Central memory CD8-positive, alpha-beta T cell (primary cell): ENCODE data around the gene ZER1.
"Not testable (repeated sequence)": the region's sequence is repeated elsewhere in the genome, so short reads cannot be mapped to it uniquely, and the experiment has no call there.

ENCODE experiments used
- ATAC-seq: fragments of 150-1000 bp; cut with Tn5 transposase; replicated peaks from 2 replicates; pipeline ENCODE4 v1.10.0; 2022; ENCODE audit warnings: mild to moderate bottlenecking, moderate FRiP score, moderate number of reproducible peaks; ENCODE audit not compliant: poor library complexity, severe bottlenecking; ENCODE audit errors: extremely low read depth
- DNase-seq, 2 donors: peaks; one replicate each; pipeline ENCODE4 v3.0.0; 2021; ENCODE audit warnings: low spot score in 2 of 2
- H3K27ac Mint-ChIP-seq: one replicate; pipeline ENCODE4 v1.8.0; 2022; ENCODE audit warnings: low read depth, mild to moderate bottlenecking, moderate library complexity, mixed read lengths
- H3K27me3 Mint-ChIP-seq: one replicate; pipeline ENCODE4 v1.8.0; 2022; ENCODE audit warnings: mixed read lengths
- H3K36me3 Mint-ChIP-seq: one replicate; pipeline ENCODE4 v1.8.0; 2022; ENCODE audit warnings: mild to moderate bottlenecking, moderate library complexity, mixed read lengths; ENCODE audit not compliant: insufficient read depth
- H3K4me1 Mint-ChIP-seq: one replicate; pipeline ENCODE4 v1.8.0; 2022; ENCODE audit warnings: mixed read lengths
- H3K4me3 Mint-ChIP-seq: one replicate; pipeline ENCODE4 v1.8.0; 2022; ENCODE audit warnings: mild to moderate bottlenecking, moderate library complexity, mixed read lengths
- H3K9me3 Mint-ChIP-seq: one replicate; pipeline ENCODE4 v1.8.0; 2022; ENCODE audit warnings: mixed read lengths

ZER1 gene

DNA sequence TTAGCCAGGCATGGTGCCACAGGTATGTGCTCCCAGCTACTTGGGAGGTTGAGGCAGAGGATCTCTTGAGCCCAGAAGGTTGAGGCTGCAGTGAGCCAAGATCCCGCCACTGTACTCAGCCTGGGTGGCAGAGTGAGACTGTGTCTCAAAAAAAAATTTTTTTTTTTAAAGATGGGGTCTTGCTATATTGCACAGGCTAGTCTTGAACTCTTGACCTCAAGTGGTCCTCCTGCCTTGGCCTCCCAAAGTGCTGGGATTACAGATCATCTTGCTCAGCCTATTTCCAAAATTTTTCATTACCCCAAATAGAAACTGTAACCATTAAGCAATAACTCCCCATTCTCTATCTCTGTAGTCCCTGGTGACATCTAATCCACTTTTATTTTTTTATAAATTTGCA, 10.9 kb upstream of the ZER1 start:
- Mint-ChIP-seq H3K4me1 (peaks cover 9% of the 10 kb centered on the region), H3K36me3 (peaks cover 9% of the 10 kb centered on the region), H3K27ac (no peak overlapping the region), H3K4me3 (no peak overlapping the region), H3K27me3 (no peaks in the 10 kb centered on the region), H3K9me3 (no peaks in the 10 kb centered on the region)
- no peak for DNase-seq
- no peak for ATAC-seq

DNA sequence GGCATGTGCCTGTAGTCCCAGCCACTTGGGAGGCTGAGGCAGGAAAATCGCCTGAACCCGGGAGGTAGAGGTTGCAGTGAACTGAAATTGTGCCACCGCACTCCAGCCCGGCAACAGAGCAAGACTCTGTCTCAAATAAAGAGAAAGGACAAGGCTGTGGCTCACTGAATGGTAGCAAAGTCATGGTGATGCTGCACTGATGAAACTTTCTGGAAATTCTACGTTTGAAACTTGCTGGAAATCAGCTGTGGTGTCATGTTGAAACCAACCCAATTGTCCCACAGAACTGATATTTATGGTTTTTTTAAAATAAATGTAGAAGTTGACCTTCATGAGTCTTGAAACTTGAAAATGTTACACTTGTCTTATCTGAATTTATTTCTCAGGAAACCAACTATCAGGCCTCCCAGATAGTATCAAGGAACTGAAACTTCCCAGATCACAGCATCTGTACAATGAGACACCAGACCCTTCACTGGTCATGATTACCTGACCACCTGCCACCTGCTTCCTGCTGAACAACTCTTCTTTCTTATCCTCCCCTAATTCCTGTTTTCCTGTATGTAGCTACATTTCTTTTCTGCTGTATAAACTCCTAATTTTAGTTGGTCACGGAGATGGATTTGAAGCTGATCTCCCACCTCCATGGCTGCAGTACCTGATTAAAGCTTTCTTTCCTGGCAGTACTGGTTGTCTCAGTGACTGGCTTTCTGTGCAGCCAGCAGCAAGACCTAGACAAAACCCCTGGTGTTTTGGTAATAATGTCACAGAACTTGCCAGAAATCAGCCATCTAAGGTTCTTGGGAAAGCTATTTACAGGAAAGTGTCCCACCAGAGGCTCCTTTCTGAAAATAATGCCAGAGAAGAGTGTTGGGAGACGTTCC, 9.7 kb upstream of the ZER1 start:
- H3K27ac Mint-ChIP-seq = no peak overlapping the region
- no peaks in the 10 kb centered on the region for H3K27me3 Mint-ChIP-seq
- DNase-seq (no peak), ATAC-seq (no peak)
- peaks cover under 1% of the 10 kb centered on the region for H3K4me1 Mint-ChIP-seq
- H3K4me3 Mint-ChIP-seq = no peak overlapping the region
- peaks cover under 1% of the 10 kb centered on the region for H3K36me3 Mint-ChIP-seq
- H3K9me3 Mint-ChIP-seq = no peaks in the 10 kb centered on the region

DNA sequence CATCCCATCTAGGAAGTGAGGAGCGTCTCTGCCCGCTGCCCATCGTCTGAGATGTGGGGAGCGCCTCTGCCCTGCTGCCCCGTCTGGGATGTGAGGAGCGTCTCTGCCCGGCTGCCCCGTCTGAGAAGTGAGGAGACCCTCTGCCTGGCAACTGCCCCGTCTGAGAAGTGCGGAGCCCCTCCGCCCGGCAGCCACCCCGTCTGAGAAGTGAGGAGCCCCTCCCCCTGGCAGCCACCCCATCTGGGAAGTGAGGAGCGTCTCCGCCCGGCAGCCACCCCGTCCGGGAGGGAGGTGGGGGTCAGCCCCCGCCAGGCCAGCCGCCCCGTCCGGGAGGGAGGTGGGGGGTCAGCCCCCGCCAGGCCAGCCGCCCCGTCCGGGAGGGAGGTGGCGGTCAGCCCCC, 8.4 kb upstream of the ZER1 start:
- H3K4me3 Mint-ChIP-seq, H3K27me3 Mint-ChIP-seq, H3K9me3 Mint-ChIP-seq, DNase-seq, H3K27ac Mint-ChIP-seq, H3K4me1 Mint-ChIP-seq, ATAC-seq, H3K36me3 Mint-ChIP-seq: not testable (repeated sequence)

DNA sequence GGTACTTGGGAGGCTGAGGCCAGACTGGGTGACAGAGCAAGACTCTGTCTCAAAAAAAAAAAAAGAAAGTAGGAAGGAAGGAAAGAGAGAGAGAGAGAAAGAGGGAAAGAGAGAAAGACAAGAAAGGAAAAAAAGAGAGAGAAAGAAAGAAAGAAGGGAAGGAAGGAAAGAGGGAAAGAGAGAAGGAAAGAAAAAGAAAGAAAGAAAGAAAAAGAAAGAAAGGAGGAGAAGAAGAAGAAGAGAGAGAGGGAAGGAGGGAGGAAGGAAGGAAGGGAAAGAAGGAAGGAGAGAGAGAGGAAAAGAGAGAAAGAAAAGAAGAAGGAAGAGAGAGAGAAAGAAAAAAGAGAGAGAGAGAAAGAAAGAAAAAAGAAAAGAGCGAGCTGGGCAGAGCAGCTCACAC, 3.1 kb upstream of the ZER1 start:
- no peak for DNase-seq
- no peaks in the 10 kb centered on the region for H3K27me3 Mint-ChIP-seq
- peak overlapping the region; percentile 0 for H3K27ac Mint-ChIP-seq
- ATAC-seq = no peak
- peaks cover 14% of the 10 kb centered on the region for H3K36me3 Mint-ChIP-seq
- no peaks in the 10 kb centered on the region for H3K9me3 Mint-ChIP-seq
- H3K4me1 Mint-ChIP-seq = peaks cover 15% of the 10 kb centered on the region
- H3K4me3 Mint-ChIP-seq = no peak overlapping the region

DNA sequence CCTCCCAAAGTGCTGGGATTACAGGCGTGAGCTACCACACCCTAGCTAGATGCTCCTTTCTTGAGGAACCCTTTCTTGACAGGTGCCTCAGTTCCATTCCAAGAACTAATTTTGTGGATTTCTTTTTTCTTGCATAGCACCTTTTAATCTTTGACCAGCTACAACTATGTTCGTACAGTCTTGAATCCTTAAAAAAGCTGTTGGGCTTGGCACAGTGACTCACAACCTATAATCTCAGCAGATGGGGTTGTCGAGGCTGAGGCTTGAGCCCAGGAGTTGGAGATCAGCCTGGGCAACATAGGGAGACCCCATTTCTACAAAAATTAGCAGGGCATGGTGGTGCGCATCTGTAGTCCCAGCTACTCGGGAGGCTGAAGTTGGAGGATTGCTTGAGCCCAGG, 1.3 kb upstream of the ZER1 start:
- Mint-ChIP-seq H3K4me1 (peaks cover 31% of the 10 kb centered on the region), H3K27me3 (no peaks in the 10 kb centered on the region), H3K4me3 (peak overlapping the region; percentile 98), H3K27ac (no peak overlapping the region), H3K36me3 (peaks cover 17% of the 10 kb centered on the region), H3K9me3 (no peaks in the 10 kb centered on the region)
- ATAC-seq = no peak
- no peak for DNase-seq

DNA sequence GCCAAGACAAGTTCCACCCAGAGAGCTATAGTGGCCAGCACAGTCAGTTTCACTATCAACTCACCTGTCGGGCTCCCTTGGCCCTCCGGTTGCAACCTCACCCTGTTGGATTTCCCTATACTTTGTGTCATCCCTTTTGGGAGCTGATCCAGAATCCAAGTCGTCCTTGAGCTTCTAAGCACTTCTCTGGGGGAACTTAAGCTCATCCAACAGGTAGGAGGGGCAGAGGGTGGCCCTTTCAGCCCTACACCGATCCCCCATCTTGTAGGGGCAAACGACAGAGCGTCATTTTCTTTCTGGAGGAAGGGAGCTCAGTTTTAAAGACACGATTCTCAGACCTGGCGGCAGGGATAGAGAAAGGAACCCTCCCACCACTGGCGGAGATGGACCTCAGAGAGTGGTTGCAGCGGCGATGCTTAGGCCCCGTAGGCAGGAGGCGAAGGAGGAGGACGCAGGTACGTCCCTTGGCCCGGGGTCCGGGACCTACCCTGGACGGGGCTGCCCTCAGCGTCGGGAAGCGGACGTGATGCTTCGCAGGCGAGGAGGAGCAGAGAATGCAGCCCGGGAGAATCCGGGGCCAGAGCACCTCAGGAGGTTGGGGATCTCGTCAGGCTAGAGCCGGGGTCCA, 519 bp downstream of the ZER1 start:
- Mint-ChIP-seq H3K4me3 (peak overlapping the region; percentile 98), H3K4me1 (peaks cover 36% of the 10 kb centered on the region), H3K27ac (peak overlapping the region; percentile 98), H3K9me3 (no peaks in the 10 kb centered on the region), H3K27me3 (no peaks in the 10 kb centered on the region), H3K36me3 (peaks cover 17% of the 10 kb centered on the region)
- ATAC-seq (peak; percentile 45), DNase-seq (peak; percentile 21 to 23)

DNA sequence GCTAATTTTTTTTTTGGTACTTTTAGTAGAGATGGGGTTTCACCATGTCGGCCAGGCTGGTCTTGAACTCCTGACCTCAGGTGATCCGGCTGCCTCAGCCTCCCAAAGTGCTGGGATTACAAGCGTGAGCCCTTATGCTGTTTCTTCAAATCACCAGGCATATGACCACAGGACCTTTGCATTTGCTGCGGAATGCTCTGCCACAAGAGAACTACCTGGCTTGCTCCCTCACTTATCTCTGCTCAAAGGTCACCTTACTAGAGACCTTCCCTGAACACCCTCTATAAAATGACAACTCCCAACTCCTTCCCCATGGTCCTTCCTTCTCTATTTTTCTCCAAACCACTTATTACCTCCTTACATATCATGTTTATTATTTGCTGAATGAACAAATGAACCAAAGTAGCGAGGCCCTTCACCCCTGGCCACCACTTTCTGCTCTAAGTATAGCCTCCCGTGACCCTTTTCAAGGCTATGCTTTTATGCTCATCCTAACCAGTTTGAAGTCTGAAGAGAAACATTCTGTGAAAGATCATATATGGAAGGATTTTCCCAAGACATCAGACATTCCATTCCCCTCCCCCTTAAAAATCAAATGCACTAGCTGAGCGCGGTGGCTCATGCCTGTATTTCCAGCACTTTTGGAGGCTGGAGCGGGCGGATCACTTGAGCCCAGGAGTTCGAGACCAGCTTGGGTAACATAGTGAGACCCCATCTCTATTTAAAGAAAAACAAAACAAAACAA, 1.3 kb downstream of the ZER1 start:
- H3K4me3 Mint-ChIP-seq = peak overlapping the region; percentile 98

DNA sequence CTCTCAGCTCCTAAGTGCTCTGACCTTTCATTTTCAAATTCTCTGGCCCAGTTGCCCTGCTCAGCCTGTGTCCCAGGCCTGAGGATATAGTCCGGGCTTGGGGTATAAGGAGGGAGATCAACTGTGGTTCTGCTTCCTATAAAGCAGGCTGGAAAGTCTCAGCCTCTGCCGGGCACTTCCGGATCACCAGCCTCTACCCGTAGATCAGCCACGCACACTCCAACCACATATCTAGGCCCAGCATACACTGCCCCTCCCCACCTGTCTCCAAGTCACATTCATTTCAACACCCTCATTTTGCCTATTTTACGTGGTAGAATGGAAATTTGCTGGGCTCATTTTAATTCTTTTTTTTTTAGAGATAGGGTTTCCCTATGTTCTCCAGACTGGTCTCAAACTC, 3.1 kb downstream of the ZER1 start:
- no peaks in the 10 kb centered on the region for H3K27me3 Mint-ChIP-seq
- H3K27ac Mint-ChIP-seq = peak overlapping the region; percentile 49
- no peaks in the 10 kb centered on the region for H3K9me3 Mint-ChIP-seq
- no peak for DNase-seq
- no peak overlapping the region for H3K4me3 Mint-ChIP-seq
- H3K4me1 Mint-ChIP-seq = peaks cover 40% of the 10 kb centered on the region
- ATAC-seq = no peak
- H3K36me3 Mint-ChIP-seq = peaks cover 22% of the 10 kb centered on the region

More for the DNA sequence above, 1.3 kb downstream of the ZER1 start:
- Mint-ChIP-seq H3K27me3 (no peaks in the 10 kb centered on the region), H3K27ac (peak overlapping the region; percentile 98), H3K4me1 (peaks cover 36% of the 10 kb centered on the region), H3K36me3 (peaks cover 17% of the 10 kb centered on the region), H3K9me3 (no peaks in the 10 kb centered on the region)
- DNase-seq (no peak), ATAC-seq (no peak)

DNA sequence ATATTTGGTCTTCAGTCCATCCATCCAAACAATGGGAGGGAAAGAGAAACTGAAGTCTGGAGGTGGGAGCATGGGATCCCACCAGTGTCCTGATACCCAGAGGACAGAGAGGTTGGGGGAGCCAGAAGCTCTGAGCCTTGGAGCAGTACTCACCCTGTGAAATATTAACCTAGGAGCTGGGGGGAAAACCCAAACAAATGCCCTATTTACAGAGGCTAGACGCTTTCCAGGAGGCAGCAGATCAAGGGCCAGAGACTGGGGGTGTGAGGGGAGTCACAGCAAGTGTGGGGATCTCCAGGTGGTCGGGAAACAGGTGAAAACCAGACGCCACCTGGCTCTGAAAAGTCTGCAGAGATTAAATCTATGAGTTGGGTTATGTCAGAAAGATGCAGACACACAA, 6.2 kb downstream of the ZER1 start:
- no peak for DNase-seq
- peak overlapping the region; percentile 32 for H3K27ac Mint-ChIP-seq
- H3K4me1 Mint-ChIP-seq = peaks cover 40% of the 10 kb centered on the region
- H3K27me3 Mint-ChIP-seq = no peaks in the 10 kb centered on the region
- H3K9me3 Mint-ChIP-seq = no peaks in the 10 kb centered on the region
- ATAC-seq = no peak
- peaks cover 13% of the 10 kb centered on the region for H3K36me3 Mint-ChIP-seq
- H3K4me3 Mint-ChIP-seq = no peak overlapping the region

DNA sequence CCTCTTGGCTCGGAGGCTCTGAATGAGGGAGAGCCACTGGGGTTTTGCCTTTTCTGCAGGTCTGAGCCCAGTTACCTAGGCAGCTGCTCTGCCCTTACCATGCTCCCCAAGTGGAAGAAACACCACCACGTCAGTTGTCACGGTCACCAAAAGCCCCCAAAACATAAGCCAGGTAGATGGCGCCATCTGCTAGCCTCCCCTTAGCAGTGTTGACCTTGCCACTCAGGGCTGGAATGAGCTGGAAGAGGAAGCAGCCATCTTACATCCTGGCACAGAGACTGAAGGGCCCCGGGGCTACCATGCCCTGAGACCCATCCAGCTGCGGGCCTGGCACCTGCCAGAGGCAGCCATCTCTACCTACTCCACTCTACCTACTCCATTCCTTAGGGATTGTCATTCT, 7.4 kb downstream of the ZER1 start:
- Mint-ChIP-seq H3K27me3 (no peaks in the 10 kb centered on the region), H3K36me3 (peaks cover 9% of the 10 kb centered on the region), H3K27ac (no peak overlapping the region), H3K4me3 (no peak overlapping the region), H3K9me3 (no peaks in the 10 kb centered on the region), H3K4me1 (peaks cover 31% of the 10 kb centered on the region)
- ATAC-seq (no peak), DNase-seq (no peak)

DNA sequence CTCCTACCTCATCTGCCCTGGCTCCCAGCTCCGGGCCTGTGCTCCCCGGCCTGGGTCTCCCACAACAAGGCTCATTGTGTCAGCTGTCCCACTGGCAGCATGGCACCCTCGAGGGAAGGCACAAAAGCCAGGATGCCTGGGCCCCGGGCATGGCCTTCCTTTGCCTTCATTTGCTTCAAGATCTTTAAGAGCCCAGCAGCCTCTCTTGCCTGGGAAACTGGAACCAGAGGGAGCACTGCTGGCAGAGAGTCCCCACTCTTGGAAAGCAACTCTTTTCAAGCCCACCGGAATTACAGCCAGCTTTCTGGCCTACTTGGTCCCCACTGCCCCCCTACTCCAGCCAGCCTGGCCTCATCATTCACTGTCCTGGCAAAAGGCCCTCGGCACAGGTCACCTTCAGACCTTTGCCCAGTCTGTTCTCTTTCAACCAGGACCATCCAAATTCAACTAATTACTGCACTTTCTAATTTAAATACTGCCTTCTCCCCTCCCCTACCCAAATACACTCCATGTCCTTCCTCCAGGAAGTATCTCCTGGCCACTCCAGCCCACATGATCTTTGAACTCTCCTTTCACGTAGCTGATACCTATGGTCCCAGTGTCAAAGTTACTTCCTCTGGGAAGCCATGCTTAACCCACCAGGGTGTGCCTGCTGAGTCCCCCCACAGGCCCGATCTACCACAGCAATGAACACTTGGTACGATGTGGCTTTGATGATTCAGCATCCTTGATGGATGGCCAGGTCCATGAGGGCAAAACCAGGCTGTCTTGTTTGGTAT, 8.9 kb downstream of the ZER1 start:
- Mint-ChIP-seq H3K27me3 (no peaks in the 10 kb centered on the region), H3K9me3 (no peaks in the 10 kb centered on the region), H3K27ac (peak overlapping the region; percentile 74), H3K4me1 (peaks cover 16% of the 10 kb centered on the region), H3K36me3 (peaks cover 7% of the 10 kb centered on the region), H3K4me3 (no peak overlapping the region)
- ATAC-seq = no peak
- no peak for DNase-seq

DNA sequence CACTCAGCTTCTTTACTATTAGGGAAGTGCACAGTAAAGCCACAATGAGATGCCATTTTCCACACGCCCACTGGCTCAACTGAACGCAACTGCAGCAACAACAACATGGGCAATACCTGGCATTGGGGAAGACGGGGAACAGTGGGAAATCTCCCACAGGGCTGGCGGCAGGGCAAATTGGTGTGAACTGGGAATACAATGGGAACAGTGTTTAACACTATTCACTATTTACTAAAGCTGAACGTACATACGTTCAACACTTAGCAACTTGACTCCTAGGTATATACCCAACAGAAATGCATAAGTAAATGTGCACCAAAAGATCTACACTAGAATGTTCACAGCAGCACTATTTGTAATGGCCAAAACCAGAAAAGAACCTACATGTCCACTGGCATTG, 14.1 kb downstream of the ZER1 start:
- no peak for DNase-seq
- no peaks in the 10 kb centered on the region for H3K9me3 Mint-ChIP-seq
- H3K36me3 Mint-ChIP-seq = peaks cover 2% of the 10 kb centered on the region
- peaks cover under 1% of the 10 kb centered on the region for H3K4me1 Mint-ChIP-seq
- no peak overlapping the region for H3K4me3 Mint-ChIP-seq
- ATAC-seq = no peak
- H3K27ac Mint-ChIP-seq = no peak overlapping the region
- no peaks in the 10 kb centered on the region for H3K27me3 Mint-ChIP-seq
